Measurements from ENCODE around the gene SLTM.
"Not testable (repeated sequence)": the region's sequence is repeated elsewhere in the genome, so short reads cannot be mapped to it uniquely, and the experiment has no call there.

The SLTM gene

DNA sequence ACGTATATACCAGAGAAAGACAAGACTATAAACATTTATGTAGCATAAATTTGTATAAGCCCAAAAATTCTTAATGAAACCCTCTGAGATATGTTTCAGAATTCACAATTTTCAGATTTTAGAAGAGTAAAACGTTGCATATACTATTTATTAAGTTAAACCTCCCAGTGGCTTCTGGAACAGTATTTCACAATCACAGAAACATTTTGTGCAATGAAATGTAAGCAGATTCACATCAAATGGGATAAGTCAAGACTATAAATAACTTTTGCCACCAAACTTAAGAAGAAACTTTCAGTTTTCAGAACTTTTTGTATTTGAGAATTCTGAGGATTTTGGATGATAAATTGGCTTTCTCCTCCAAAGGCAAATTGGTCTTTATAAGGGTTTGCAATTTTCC, 9.2 kb downstream of the SLTM start:
- no peak for FAIRE-seq

DNA sequence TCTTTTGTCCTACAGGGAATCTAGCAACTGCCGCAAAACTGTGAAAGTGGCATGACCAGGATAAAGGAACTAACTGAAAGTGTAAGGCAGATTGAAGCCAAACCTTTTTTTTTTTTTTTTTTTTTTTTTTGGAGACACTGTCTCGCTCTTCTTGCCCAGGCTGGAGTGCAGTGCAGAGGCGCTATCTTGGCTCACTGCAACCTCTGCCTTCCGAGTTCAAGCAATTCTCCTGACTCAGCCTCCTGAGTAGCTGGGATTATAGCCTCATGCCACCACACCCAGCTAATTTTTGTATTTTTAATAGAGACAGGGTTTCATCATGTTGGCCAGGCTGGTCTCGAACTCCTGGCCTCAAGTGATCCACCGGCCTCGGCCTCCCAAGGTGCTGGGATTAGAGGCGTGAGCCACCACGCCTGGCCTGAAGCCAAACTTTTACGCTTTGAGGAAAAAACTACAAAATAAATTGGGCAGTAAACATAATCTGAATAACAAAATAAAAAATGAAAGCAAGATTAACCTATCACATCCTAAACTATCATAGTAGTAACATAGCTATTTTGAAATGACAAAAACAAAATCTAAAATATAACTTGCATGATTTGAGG, 9.7 kb downstream of the SLTM start:
- no peak for FAIRE-seq

GRCh38 chr15:58923284-58923683, 10.2 kb downstream of the SLTM start:
- no peak for FAIRE-seq

GRCh38 chr15:58921267-58921790, 12.2 kb downstream of the SLTM start:
- no peak for FAIRE-seq

- FAIRE-seq = not testable (repeated sequence)
Measured at GRCh38 chr15:58920447-58920846, 13.0 kb downstream of the SLTM start.

DNA sequence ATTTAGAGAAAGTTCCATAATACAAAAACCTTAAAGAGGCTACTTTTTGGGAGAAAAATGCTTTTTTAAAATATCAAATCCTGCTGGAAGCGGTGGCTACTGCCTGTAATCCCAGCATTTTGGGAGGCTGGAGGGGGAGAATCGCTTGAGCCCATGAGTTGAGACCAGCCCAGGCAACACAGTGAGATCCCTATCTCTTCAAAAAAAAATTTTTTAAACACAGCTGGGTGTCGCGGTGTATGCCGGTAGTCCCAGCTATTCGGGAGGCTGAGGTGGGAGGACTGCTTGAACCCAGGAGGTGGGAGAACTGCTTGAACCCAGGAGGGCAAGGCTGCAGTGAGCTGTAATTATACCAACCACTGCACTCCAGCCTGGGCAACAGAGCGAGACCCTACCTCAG, 14.2 kb downstream of the SLTM start:
- no peak for FAIRE-seq

GRCh38 chr15:58918239-58918638, 15.2 kb downstream of the SLTM start:
- FAIRE-seq = no peak

- FAIRE-seq = not testable (repeated sequence)
Measured at GRCh38 chr15:58917613-58918129, 15.8 kb downstream of the SLTM start.

DNA sequence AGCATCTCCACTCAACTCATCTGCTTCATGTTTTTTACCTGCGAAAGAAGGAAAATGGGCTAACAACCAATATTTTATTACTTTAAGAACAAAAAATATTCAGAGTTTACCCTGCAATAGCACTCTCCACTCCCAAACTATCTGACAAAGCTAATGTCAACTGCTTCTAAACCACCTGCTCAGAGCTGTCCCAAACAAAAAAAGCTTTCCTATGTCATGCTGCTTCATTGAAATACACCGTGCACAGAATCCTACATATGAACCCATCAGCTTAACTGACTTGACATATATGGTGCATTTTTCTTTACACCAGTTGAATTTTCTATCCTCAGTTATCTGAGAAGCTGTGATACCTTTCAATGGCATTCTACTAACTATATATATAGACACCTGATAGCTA, 16.5 kb downstream of the SLTM start:
- no peak for FAIRE-seq

DNA sequence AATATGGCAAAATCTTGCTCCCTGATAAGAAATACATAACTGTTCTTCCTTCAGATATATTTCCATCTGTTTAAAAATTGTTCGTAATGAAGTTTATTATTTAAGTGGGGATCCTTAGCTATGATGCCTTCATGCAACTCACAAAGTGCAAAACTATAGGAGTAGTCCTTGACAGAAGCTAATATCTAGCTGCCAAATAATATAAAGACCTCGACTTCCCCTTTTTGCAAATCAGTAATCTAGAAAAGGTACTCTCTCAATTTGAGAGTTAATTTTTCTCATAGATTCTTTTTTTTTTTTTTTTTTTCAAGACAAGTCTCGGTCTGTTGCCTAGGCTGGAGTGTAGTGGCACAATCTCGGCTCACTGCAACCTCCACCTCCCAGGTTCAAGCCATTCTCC, 23.0 kb downstream of the SLTM start:
- no peak for FAIRE-seq

GRCh38 chr15:58909616-58910015, 23.9 kb downstream of the SLTM start:
- FAIRE-seq = no peak

- no peak for FAIRE-seq
Measured at GRCh38 chr15:58908550-58909309, 24.7 kb downstream of the SLTM start.

- FAIRE-seq = no peak
Measured at GRCh38 chr15:58900631-58901030, 32.8 kb downstream of the SLTM start.

DNA sequence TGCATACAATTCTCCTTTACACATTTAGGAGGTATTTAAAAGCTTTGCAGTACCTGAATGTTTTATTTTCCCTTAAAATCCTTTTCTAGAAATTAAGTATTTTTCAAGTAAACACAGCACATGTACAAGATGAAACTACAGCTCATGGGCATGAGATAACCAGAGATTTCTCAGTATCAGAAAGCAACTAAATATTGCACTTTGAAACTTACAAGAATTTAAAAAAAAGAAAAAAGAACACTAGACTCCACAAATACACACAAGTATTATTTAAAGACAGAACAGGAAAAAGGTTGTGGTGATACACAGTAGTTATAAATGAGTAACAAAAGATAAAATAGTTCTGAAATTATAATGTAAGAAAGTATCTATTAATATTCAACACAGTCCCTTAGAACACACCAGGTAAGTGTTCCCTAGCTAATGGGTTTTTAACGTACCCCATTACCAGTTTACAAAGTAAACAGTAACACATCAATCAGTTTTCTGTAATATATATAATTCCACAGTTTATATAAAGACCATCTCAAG, 35.3 kb downstream of the SLTM start:
- no peak for FAIRE-seq

DNA sequence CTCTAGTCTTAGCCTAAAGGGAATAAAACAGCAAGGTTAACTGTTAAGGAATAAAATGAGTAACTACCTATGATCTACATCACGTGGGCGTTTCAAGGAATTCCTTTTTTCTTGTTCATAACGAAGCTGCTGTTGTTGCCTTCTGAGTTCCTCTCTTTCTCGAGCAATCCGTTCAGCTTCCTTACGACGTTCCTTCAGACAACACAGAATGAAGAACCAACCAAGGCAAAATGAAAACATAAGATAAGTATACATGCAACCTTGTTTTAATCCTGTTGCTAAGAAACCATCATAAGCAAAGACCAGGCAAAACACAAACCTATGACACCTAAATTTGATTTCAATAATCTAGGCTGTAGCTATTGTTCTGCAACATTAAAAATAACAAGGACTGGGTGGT, 44.1 kb downstream of the SLTM start:
- no peak for FAIRE-seq

DNA sequence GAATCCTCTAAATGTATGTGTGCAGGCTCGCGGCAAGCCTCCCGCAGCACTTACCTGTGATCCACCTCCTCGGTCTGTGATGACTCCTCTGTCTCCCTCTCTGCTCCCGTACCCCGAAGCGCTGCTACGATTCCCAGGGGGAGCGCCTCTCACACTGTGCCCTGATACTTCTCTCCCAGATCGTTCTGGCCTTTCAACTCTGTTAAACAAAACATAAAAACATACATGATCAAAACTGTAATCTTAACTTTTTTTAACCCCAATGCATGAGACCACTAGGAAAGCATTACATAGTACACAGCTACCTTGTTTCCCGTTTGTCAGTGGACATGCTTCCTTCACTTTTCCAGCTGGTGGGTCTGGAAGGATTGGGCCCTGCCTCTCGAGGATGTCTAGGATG, 46.6 kb downstream of the SLTM start:
- FAIRE-seq = no peak

DNA sequence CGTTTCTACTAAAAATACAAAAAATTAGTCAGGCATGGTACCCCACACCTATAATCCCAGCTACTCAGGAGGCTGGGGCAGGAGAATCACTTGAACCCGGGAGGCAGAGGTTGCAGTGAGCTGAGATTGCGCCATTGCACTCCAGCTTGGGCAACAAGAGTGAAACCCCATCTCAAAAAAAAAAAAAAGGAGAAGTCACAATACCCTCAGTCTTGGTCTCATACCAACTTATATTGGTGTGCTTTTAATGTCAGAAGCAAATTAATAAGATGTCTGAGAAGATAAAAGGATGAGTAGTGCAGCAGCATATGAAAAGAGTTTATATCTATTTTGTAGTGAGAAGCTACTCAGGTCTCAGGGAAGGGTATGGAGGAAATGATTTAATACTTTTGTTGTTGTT, 49.6 kb downstream of the SLTM start:
- FAIRE-seq = not testable (repeated sequence)

- FAIRE-seq = no peak
Measured at GRCh38 chr15:58882243-58882642, 51.2 kb downstream of the SLTM start.

- no peak for FAIRE-seq
Measured at GRCh38 chr15:58880320-58880719, 53.2 kb downstream of the SLTM start.

DNA sequence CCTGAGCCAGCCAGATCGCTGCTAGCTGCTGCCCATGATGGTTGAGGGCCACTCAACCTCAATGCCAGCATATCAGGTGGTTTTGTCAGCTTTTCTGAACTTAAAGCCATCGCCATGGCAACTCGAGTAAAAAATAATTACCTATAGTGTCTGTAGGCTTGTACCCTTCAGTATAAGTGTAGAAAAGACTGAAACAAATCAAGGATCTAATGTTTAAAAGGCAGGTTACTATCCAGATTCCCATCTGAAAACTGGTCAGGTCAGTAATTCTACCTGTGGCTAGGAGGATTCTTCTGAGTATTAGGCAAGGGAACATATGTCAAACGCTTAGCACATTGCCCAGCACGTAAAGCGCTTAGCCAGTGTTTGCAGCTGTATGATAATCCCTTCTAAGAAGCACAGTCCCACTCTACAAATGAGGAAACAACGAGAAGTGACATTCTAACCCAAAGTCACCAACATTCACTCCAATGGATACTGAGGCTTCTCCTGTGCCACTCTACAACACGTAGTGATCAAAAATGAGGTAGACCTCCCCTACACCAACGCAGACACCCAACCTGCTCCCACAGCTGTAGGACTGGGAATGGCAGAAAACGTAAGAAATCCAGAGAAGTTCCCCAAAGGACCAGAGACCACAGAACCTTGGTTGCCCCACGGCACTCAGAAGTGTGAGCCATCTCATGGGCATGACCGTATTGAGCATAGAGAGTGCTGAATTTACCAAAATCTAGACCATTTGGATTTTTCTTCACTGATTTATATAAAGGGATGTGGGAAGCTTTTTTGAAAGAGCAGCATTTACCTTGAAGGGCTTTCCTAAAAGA, 55.3 kb downstream of the SLTM start:
- FAIRE-seq = no peak

DNA sequence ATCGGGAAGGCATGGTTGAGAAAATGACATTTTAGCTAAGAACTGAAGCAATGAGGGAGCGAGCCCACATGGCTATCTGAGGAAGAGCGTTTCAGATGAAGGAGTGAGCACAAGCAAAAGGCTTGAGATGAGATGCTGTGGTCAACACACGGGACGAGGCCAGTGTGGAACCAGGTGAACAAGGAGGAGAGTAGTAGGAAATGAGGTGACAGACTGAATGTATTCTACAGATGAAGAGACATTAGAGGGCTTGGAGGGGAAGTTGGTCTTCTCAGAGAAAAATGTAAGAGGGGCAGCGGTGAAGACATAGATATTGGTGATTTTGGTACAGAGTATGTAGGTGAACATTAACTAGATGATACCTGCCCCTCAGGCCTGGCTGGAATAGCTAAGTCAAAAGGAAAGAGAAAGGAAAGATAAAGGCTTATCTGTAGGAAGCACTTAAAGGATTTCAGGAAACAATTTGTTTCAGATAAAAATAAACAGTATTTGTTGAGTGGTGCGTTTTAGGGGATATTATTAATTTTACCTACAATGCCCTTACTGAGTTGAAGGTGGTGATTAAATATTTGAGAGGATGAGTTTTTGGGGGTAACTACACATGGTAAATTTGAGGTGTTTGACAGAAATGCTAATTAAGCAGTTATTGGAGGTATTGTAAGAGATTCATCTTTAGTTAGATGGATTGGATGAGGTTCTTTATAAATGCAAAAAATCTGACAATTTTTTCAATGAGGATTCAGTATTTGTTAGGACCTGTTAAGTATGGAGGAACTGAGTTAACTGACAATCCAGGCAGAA, 57.0 kb downstream of the SLTM start:
- FAIRE-seq = no peak

DNA sequence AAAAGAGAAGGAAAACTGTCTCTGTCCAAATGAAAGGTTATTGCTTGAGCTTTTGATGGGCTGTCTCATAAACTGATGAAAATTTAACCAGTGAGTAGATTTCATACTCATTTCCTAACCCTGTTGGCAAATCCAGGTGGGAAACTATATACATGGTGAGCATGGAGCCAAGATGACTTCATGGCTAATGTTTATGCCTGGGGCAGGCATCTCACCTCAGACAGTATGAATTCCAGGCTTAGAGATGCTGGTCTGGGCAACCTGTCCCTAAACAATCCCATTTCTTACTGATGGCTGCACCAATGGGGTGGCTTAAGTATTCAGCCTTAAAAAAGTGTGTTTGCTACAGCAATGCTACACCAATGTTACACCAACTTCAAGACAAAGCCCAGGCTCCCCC, 58.1 kb downstream of the SLTM start:
- no peak for FAIRE-seq

Data from A204.1 (cell line).